Dedifferentiated amniotic fluid mesenchymal stem cell (primary cell): ENCODE data around the gene GPR161.

Experiments used
- DNase-seq: peaks from one replicate; pipeline ENCODE4 v3.0.0-alpha.2; 2016; ENCODE audit errors: extremely low spot score

GPR161 gene

DNA sequence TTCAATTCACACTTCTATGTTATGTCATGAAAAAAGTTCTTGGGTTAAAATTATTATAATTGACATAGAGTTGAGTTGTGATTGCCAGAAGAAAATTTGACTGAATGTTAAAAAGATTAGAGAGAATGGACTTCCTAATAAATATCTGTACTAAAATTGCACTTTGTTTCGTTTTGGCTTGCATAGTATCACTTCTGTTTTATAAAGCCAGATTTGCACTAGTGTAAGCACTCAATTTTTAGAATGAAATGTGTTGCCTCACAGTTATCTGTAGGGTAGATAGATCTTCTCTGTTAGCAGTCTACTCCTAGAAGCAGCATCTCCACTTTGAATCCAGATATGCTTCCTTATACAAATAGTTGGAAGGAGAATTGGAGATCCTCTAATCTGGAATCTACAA is 104.7 kb downstream of the GPR161 start:
- DNase-seq, result no peak

GRCh38 chr1:168031627-168032026 is 105.1 kb downstream of the GPR161 start:
- DNase-seq, result no peak

DNA sequence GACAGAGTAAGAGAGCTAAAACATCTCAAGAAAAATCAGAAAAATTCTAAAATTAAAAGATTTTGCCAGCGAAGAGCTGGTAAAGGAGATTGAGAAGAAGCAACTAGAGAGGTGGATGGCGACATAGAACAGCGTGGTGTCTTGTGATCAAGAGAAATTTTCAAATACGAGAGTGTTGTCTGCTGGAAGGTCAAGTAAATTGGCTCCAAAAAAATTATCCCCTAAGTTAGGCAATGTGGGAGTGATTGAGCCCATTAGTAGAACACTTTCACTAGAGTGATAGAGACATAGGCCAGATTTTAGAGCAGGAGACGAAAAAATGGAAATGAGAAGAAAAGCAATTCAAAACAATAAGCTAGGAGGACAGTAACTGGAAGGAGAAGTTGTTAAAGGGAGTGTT is 105.5 kb downstream of the GPR161 start:
- no peak for DNase-seq
